Stimulated activated CD8-positive, alpha-beta memory T cell treated with anti-CD3 and anti-CD28 coated beads, Interleukin-12 subunit alpha, Interleukin-12 subunit beta, amount 100 ng/mL, for 1 hour (primary cell): ENCODE data around the gene NID1.

Experiments used
- DNase-seq: peaks from one replicate; pipeline ENCODE4 v3.0.0-alpha.2; 2020; ENCODE audit warnings: low read depth

The NID1 gene

GRCh38 chr1:236067854-236068454 lies 3.1 kb upstream of the NID1 start:
- no peak for DNase-seq

GRCh38 chr1:236066828-236067386 lies 2.0 kb upstream of the NID1 start:
- peak; percentile 51 for DNase-seq

- no peak for DNase-seq
These were observed 1.2 kb upstream of the NID1 start for GRCh38 chr1:236066054-236066453.

GRCh38 chr1:236065509-236066005 lies 667 bp upstream of the NID1 start:
- DNase-seq, result no peak

GRCh38 chr1:236063919-236064673 lies 794 bp downstream of the NID1 start:
- no peak for DNase-seq

- no peak for DNase-seq
These were observed 1.4 kb downstream of the NID1 start for GRCh38 chr1:236063551-236063918.

- DNase-seq, result no peak
These were observed 4.6 kb downstream of the NID1 start for GRCh38 chr1:236060286-236060685.

GRCh38 chr1:236059011-236059410 lies 5.9 kb downstream of the NID1 start:
- DNase-seq, result no peak

GRCh38 chr1:236058141-236058934 lies 6.6 kb downstream of the NID1 start:
- DNase-seq, result no peak

- no peak for DNase-seq
These were observed 7.3 kb downstream of the NID1 start for GRCh38 chr1:236057546-236057945.

GRCh38 chr1:236052232-236052993 lies 12.5 kb downstream of the NID1 start:
- DNase-seq, result no peak

DNA sequence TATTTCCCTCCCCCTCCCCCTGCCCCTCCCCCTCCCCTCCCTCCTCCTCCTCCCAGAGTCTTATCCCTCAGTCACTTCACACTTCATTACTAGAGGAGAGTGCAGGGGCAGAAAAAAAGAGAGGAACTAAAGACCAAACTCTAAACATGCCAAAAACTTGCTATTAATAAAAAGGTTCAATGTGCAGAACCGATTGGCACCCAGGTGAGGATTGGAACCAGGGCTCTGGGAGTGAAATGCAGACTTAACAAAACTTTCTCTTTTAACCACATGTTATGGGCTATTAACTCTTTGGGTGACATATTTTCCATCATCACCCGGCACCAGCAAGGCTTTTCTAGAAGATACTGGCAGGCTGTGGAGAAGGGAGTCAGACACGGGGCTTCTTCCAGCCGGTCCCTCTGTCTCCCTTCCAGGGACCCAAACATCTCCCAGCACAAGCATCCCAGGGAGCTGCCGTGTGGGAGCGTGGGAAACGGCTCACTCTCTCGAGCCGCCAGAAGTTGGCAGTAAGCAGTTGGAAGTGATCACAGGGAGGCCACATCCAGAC lies 13.6 kb downstream of the NID1 start:
- no peak for DNase-seq

GRCh38 chr1:236045771-236046170 lies 19.1 kb downstream of the NID1 start:
- DNase-seq, result no peak

- no peak for DNase-seq
These were observed 20.5 kb downstream of the NID1 start for GRCh38 chr1:236044341-236044740.

- no peak for DNase-seq
These were observed 23.0 kb downstream of the NID1 start for GRCh38 chr1:236041631-236042618.

- DNase-seq, result no peak
These were observed 24.9 kb downstream of the NID1 start for GRCh38 chr1:236039740-236040685.

- no peak for DNase-seq
These were observed 26.9 kb downstream of the NID1 start for GRCh38 chr1:236038034-236038433.

GRCh38 chr1:236035681-236036101 lies 29.2 kb downstream of the NID1 start:
- no peak for DNase-seq

DNA sequence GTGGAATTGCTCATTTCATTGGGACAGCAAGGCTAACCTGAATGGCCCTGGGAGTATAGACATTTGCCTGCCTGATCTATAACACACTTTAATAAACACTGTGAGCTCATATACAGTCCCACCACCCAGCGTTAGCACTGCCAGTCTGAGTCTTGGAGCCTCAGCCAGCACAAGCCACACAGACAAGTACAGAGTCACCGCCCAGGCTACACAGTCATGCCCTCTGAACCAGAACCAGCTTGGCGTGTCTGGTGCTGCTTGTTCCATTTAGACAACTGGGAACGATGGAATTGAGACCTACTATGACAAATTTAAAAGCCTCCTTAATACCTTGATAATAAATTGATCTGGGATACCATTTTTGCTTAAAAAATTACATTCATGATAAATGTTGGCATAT lies 31.6 kb downstream of the NID1 start:
- no peak for DNase-seq
